UCSD-AML1 (cell line): ENCODE measurements around the gene USP24.

Experiments
- DNase-seq: peaks from one replicate; lab custom pipeline; 2025; ENCODE audit not compliant: unreplicated experiment; lab: John Stamatoyannopoulos, UW

The USP24 gene

DNA sequence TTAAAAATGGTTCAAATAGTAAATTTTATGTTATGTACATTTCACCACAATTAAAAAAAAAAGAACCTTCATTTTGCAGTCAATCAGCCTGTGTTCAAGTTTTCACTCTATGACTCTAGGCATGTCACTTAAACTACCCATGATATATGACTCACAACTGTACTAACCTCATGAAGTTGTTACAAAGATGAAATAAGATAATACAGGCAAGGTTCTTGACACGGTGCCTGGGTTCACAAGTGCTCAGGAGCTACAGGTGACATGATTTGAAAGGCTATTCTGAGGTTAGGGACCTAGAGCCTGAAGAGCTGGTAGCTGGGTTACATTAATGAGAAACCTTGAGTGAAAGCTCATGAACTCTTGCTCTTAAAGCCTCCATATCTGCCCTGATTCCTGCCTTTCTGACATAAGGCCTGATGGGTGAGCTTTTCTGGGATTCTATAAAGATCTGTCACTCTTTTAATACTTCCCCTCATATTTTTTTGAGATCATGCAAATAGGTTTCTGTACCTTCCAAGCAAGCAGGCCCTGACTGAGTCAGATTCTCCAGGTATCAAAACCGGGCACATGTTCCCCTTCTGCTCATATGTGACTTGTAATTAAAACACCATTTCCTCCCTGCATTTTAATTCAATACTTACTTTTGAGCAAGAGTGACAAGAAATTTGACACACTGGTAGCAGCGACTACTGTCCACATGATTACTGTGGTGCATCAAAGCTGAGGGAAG is 141.8 kb downstream of the USP24 start:
- no peak for DNase-seq

DNA sequence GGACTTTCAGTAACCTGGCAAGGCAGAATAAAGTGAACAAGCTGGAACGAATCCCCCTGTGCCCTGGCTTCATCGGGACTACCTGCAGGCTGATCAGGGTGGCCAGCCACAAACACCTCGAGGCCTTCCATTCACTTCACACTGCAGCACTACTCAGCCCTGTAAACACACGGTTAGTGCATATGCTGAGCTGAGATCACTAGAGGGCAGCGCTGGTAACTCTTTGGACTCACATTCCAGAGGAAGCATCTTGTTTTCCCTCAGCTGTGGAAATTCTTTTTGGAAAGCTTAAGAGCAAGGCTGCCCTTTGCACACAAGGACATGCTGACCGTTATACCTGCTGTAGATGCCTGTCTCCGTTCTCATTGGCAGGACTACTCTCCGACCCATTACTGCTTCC is 143.7 kb downstream of the USP24 start:
- DNase-seq, result no peak

DNA sequence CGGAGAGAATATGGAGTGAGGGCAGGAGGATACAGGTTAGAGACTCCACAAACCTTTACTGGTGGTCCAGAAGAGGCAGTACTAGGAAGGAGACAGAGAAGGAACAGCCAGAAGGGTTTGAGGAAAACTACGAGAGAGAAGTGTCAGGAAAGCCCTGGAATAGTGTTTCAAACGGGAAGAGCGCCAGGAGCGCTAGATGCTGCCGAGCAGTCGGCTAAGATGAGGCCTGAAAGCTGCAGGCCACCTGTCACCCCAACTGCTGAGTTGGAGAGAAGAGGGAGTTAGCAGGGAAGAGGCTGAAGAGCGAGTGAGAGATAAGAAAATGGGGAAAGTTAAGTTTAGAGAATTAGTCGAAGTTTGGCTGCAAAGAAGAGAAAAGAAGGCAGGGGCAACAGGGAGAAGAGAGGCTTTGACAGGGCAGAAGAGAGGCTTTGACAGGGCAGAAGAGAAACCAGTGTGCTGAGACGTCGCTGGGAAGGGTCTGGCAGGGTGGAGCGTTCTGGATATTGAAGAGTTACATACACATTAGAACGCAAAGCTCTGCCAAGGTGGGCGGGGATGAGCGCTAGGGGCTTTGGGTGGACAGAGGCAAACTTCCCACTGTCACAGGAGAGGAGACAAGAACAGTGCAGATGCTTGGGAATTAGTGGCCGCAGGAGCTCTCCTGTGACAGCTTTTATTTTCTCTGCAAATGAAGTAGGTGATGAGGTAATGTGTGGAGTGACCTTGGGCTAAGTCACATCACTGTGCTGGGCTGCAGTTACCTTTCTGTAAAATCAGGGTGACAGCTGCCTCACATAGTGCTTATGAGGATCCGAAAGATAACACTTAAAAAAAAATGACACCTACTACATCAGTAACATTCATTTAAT is 144.6 kb downstream of the USP24 start:
- no peak for DNase-seq

DNA sequence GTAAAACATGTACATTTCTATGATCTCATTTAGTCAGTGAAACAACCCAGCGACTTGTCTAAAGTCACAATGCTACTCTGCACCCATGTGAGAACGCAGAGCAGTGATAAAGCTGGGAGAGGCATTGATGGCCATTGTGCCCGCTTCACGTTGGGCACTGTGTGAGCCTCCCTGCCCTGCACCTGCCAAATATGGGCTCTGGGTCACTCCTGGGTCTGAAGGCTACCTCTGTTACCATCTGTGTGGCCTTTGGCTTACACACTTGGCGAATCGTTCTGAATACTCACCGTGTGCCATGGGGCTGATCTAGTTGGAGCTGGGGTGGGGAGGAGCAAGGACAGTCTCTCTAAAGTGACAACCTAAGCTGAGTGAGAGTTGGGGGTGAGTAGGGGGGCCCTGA is 145.9 kb downstream of the USP24 start:
- no peak for DNase-seq

DNA sequence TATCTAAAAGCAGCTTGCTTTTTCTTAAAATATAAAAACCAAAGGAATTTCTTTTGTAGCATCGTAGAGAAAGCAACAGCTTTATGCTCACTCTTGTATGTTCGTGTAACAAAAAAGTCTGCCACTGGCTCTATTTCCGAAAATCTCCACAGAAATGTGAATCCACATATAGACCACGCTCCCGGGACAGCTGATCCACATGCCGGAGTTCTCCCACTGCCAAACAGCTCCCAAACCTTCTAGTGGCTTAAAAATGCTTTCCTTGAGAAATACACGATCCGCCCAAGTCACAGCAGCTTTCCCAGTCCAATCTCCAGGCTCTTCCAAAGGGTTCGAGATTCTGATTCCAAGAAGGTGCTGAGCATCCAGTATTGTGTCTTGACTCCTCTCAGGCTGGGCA is 146.5 kb downstream of the USP24 start:
- DNase-seq, result no peak

DNA sequence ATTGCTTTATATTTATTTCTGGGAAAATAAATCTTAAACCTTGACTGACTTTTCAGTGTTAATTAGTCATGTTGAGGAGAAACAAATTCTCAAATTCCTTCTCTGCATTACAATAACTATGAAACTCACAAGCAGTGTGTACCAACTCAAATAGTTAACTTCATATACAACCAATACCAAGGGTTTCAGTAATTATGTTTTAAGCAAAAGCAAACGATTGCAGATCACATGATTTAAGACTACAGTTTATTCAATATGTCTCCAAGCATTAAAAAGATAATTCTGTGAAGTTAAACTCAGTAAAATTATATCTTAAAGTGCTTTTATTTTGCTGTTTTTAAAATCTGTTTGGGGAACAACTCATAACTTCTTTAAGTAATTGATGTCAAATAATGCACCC is 147.2 kb downstream of the USP24 start:
- DNase-seq, result no peak

DNA sequence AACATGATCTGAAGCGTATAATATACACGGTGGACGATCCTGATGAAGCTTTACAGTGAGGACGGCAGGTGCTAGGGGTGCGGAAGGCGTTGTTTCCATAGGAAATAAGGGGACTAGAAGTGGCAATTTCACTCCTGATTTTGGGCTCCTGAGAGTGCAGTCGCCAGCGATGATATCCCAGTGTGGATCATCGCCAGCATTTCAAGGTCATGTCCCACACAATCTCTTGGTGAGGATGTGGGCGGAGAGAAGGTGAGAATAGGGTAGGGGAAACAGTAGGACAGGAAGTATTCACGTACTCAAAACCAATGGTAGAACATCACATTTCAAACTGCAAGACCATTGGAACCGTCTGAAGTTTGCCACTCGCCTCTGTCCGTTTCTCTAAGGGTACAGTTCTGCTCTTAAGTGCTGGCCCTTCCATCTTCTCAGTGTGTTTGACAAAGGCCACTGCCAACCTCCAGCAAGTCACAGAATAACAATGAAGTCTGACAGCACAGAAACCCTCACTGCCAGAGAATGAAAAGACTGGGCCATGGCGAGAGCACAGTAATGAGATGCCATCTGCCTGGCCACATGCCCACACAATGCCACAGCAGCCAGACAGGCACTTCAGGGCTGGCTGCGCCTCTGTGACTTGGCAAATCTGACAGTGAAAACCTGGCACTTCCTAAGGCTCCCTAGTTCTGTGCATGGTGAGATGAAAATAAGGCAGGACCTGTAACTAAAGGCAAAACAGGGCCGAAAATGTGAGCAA is 148.0 kb downstream of the USP24 start:
- DNase-seq, result no peak

DNA sequence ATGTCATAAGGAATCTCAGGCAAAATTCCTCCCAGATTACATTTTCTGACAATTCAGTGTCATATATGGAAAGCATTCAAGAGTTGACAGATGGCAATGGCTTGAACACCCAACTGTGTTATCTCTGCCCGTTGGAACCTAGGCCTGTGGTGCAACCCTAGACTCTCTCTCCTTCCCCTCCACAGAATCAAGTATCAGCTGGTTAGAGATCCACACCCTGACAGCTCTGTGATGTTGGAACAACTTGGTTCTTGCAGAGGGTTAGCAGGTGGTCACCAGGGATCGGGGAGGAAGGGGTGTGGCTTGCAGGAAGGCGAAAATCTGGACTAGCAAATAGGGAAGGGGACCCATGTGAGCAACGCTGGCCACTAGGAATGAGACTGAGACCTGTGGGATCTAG is 149.5 kb downstream of the USP24 start:
- DNase-seq, result no peak

DNA sequence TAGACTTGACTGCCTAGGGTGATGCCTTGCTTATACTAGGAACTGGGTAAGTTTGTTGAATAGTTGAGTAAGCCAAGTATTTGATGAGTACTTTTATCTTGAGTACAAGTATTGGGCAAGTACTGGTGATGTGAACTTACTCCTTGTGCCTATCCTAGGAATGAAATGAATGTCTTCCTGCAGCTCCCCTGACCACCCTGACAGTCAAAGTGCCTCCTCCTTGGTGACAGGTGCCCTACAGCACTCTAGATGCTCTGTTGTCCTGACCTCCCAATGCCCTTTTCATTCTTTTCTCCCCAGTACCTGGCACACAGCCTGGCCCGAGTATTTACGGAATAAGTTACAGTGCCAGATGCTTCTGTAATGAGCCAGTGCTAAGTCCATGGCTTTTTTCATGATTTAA is 150.3 kb downstream of the USP24 start:
- no peak for DNase-seq

DNA sequence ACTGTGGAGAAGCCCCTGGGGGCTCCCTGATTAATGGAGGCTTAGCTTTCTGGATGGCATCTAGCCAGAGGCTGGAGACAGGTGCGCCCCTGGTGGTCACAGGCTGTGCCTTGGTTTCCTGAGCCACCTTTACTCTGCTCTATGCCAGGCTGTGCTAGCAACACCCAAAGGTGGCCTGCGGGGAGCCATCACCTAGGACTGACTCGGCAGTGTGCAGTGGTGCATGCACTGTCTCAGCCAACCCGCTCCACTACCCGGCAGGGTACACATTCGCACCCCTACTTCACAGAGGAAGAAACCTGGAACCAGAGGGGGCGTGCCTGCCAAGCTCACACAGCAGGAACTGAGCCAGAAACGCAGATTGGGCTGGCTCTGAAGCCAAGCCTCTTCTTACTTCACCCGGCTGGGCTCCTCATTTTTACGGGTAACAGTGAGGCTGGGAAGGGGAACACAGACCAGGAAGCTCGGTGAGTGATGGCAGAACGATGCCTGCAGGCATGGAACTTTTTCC is 151.0 kb downstream of the USP24 start:
- DNase-seq, result no peak

DNA sequence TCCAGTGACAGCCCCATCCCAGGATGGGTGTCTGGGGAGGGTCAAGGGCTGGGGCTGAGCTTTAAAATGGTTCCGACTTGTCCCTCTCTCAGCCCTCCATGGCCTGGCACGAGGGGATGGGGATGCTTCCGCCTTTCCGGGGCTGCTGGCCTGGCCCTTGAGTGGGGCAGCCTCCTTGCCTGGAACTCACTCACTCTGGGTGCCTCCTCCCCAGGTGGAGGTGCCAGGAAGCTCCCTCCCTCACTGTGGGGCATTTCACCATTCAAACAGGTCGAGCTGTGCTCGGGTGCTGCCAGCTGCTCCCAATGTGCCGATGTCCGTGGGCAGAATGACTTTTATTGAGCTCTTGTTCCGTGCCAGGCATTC is 151.6 kb downstream of the USP24 start:
- no peak for DNase-seq

DNA sequence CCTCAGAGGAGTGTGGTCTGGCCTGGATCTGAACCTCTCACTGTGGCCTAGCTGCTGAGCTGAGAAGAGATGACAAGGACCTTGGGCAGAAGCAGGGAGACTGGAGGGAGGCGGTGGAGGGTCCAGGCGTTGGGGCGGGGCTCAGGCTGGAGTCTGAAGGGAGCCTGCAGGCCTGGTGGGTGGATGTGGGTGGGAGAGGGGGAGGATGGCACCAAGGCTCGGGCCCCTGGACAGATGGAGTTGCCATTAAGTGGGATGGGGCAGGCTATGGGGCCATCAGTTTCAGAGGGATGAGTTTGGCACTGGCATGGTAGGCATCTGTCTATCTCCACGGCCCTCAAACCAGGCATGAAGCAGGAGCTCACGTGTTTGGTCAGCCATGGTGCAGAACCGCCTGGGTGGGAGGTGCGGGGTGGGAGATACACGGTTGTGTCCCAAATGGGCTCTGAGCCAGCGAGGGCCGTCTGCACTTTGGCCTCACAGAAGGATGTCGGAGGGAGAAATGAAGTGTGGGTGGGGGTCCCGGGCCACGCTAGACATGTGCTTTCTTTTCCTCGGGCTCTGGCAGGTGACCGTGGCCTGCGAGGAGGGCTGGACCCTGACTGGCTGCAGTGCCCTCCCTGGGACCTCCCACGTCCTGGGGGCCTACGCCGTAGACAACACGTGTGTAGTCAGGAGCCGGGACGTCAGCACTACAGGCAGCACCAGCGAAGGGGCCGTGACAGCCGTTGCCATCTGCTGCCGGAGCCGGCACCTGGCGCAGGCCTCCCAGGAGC is 152.2 kb downstream of the USP24 start:
- DNase-seq, result no peak

DNA sequence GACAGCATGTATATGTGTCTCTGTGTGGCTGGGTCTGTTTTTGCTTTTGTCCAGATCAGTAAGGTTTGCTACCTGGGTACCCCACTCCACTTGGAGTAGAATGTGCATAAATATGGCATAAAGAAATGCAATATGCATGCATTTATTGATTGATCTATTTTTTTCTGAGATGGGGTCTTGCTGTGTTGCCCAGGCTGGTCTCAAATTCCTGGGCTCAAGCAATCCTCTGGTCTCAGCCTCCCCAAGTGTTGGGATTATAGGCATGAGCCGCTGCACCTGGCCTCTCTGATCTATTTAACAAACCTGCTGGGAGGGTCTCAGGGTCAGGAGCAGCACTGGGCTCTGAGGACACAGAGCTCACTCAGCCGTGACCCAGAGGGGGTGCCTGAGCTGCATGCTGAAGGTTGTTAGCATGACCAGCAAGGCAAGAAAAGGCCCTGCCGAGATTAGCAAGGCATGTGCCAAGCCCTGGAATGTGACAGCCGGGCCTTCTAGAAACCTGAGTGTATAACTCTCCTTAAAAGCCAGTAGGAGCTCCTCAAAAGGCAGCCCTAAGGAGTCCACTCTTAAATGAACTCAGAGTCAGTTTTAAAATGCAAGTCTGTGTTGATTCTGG is 153.3 kb downstream of the USP24 start:
- DNase-seq, result no peak

DNA sequence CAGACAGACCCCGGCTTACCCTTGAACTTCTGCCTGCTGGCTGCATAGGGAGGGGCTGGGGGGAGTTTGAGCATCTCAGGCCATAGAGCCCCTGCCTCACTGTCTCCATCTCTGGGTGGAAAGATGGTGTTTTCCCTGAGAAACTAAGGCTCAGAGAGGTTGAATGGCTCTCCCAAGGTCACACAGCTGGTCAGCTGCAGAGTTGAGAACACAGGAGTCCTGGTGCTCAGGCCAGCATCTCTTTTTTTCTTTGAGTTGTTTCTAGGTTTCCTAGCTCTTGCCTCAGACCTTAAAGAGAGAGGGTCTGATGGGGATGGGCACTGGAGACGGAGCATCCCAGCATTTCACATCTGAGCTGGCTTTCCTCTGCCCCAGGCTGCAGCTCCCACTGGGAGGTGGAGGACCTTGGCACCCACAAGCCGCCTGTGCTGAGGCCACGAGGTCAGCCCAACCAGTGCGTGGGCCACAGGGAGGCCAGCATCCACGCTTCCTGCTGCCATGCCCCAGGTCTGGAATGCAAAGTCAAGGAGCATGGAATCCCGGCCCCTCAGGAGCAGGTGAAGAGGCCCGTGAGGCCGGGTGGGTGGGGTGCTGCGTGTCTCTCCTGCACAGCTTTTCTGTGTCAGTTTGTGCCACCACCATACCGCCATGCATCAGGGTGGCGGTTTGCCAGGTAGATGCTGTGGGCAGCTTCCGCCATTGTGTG is 154.0 kb downstream of the USP24 start:
- DNase-seq, result no peak

DNA sequence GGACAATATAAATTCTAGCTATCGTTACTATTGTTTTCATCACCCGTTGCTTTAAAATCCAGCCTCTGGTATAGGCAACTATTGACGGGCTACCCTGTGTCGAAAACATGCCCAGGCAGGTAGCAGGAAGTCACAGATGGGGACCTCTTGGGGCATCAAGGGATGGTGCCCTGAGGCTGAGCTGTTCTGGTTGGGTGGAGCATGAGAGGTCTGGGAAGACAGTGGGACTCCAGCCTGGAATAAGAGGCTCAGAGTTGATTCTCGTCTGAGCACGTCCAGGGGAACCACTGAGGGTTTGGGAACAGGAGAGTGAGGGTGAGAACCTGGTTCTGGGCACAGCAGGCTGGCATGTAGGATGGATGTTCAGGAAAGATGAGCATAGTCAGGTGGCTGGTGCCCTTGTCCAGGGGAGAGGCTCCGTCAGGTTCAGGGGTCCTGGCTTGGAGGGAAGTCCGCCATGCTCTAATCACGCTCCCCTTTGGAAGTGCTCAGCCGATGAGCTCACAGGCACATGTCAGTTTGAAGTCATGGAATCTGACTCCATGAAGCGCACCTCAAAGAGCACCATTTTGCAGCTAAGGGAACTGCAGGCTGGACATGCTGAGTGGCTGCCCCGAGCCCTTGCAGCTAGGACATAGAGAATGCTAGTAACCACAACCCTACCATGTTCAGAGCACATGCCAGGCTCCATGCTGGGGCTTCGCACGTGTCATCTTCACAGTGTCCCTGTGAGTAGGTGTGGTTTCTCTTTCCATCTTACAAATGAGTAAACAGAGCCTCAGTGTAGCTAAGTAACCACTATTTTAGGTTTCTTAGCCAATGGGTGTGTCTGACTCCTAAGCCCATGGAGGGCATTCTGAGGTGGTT is 154.8 kb downstream of the USP24 start:
- DNase-seq, result no peak

DNA sequence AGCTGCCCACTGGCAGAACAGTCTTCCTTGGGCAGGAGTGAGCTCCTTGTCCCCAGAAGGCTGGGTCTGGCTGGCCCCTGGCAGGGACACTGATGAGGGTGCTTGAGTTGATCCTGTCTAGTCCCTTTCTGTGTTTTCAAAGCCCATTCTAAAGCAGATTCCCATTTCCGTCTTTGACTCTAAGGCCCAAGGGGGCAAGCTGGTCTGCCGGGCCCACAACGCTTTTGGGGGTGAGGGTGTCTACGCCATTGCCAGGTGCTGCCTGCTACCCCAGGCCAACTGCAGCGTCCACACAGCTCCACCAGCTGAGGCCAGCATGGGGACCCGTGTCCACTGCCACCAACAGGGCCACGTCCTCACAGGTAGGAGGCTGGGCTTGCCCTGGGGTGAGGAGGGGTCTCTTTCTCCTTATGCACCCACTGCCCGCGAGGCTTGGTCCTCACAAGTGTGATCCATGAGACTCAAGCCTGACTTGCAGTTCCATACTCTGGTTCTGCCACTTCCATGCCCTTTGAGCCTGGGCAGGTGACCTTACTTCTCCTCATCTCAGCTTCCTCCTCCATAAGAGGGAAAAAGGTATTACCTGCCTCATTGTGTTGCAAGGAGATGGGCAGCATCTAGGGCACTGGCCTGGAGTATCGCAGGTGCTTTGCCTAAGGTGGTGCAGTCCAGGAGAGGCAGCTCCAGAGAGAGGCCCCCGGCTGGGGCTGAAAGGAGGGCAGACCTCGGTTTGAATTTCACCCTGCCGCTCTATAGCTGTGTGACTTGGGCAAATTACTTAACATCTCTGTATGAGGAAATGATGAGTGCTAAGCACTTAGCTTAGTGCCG is 155.6 kb downstream of the USP24 start:
- DNase-seq, result no peak

DNA sequence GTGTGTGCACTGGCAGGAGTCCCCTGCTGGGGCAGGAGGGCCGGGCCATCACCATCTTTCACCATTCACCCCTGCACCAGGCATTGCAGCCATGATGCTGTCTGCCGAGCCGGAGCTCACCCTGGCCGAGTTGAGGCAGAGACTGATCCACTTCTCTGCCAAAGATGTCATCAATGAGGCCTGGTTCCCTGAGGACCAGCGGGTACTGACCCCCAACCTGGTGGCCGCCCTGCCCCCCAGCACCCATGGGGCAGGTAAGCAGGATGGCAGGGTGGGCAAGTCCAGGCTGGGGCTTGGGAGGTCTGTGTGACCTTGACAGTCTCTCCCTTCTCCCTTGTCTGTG is 157.2 kb downstream of the USP24 start:
- DNase-seq, result no peak

DNA sequence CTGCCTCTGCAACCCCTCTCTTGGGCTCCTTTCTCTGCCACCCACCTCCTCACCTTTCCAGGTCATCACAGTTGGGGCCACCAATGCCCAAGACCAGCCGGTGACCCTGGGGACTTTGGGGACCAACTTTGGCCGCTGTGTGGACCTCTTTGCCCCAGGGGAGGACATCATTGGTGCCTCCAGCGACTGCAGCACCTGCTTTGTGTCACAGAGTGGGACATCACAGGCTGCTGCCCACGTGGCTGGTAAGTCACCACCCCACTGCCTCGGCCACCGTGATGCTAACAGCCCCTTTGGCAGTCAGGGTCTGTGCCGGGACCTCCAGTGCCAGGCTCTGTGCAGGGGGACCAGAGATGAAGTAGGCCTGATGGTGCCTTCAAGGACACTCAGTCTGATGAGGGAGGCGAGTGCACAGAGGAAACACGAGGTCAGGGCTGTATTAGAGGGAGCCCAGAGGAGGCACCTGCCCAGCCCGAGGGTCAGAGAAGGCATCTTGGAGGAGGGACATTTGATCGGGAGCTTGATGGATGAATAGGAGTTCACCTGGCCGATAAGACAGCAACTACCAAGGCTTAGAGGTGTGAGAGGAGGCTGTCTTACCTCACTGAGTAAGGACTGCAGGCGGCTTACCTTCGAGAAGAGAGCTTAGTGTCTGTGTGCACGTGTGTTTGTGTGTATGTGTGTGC is 157.8 kb downstream of the USP24 start:
- DNase-seq, result no peak
